Activated T-helper 1 cell treated with anti-CD3 and anti-CD28 coated beads, Interleukin-2, amount 50 U/mL, for 16 hours (primary cell): ENCODE results near the gene SHC3.

Experiments used
- DNase-seq, 2 donors: peaks; one replicate each; pipeline ENCODE4 v3.0.0-alpha.2; 2020; ENCODE audit warnings: low read depth in 1 of 2, low spot score in 1 of 2

SHC3 gene

GRCh38 chr9:89160806-89161205 is 17.8 kb downstream of the SHC3 start:
- DNase-seq, result no peak

GRCh38 chr9:89154651-89155336 is 23.8 kb downstream of the SHC3 start:
- no peak for DNase-seq

DNA sequence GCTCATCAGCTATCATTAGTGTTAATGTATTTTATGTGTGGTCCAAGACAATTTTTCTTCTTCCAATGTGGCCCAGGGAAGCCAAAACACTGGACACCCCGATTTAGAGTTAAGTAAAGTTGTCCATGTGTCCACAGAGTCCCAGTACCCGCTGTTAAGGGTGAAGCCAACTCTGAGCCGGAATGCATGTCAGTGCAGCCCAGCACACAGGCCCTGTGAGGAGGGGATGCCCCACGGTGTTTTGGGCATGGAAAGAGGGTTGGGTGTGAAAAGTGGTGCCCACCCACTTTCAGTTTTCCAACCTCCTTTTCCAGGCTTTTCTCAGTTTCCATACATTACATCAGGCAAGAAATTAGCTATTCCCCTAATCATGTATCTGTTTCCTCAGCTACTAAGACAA is 24.4 kb downstream of the SHC3 start:
- no peak for DNase-seq

GRCh38 chr9:89153232-89154017 is 25.2 kb downstream of the SHC3 start:
- DNase-seq, result no peak

DNA sequence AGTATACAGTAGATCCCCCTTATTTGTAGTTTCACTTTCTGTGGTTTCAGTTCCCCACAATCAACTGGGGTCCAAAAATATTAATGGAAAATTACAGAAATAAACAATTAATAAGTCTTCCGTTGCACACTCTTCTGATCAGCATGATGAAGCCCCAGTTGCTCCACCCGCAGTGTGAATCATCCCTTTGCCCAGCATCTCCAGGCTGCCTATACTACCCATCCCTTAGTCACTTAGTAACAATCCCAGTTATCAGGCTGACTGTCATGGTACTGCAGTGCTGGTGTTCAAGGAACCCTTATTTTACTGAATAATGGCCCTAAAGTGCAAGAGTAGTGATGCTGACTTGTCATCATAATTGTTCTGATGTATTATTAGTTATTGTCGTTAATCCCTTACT is 28.9 kb downstream of the SHC3 start:
- DNase-seq, result no peak

- DNase-seq, result no peak
Observed at GRCh38 chr9:89145097-89145496, 33.5 kb downstream of the SHC3 start.

GRCh38 chr9:89144238-89144637 is 34.4 kb downstream of the SHC3 start:
- no peak for DNase-seq

DNA sequence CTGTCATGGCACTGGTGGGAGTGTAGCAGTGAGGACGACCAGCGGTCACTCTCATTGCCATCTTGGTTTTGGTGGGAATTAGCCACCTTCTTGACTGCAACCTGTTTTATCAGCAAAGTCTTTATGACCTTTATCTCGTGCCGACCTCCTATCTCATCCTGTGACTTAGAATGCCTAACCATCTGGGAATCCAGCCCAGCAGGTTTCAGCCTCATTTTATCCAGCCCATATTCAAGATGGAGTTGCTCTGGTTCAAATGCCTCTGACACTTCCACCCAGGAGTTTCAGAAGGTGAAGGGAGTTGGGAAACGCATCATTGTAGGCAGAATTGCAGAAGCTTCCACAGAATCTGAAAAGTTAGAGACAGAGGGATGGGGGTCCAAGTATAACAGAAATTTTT is 35.4 kb downstream of the SHC3 start:
- DNase-seq, result no peak

- DNase-seq, result no peak
Observed at GRCh38 chr9:89139455-89139854, 39.2 kb downstream of the SHC3 start.

- DNase-seq, result no peak
Observed at GRCh38 chr9:89138463-89139390, 39.9 kb downstream of the SHC3 start.

- DNase-seq, result no peak
Observed at GRCh38 chr9:89137542-89138462, 40.8 kb downstream of the SHC3 start.

DNA sequence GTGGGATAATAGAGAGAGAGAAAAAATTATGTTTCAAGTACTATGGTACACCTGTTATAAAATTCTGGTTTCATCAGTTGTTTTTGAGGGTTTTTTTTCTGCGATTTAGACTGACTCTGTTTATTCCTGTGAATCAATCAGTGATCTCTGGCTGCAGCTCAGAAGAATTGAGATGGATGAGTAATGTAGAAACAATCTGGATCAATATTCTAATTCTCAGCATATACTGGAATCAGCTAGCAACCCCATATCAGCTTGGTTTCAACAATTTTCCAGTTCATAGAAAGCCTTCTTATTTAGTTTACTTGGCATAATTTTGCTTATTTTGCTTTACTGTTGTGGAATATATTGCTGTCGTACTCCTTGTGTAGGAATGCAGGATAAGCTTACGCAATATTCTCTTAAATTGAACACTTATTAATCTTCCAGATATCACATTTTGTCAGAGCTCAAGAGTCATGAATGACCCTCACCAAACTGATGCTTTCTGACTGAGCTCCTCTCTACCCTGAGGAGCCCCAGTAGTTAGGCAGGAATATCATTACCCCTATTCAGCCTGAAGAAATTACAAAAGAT is 42.9 kb downstream of the SHC3 start:
- no peak for DNase-seq

DNA sequence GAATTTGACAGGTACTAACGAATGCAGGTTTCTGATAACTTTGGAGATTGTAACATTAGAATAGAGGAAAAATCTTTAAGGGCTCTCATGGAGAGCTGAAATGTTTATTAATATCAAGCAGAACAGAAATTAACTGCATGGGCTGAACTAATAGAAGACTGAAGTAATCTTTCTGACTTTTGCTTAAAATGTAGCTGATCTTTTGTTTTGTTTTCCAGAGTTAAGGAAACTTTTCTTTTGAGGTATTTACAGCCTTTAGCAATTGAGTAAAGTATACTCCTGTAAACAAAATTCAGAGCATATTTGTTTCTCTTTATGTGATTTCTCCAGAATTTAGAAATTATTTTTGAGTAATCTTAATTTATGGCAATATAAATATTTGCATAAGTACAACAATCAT is 43.9 kb downstream of the SHC3 start:
- no peak for DNase-seq

DNA sequence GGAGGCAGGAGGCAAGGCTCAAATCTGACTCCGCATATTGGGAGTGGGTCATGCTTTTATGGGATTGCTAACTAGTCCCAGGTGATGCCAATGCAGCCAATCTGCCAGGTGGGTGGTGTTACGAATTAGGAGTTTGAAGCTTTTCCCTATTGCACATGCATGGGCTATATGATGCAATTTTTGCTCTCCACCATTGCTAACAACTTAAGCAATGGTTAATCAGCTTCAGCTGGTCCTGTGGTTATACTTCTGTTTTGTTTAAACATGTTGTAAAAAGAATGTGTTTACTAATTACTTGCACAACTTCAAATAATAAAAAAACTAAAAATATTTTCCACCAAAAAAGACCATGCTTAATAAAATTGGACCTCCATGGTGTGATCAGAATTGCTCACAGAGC is 55.7 kb downstream of the SHC3 start:
- DNase-seq, result no peak

- no peak for DNase-seq
Observed at GRCh38 chr9:89120704-89121103, 57.9 kb downstream of the SHC3 start.

GRCh38 chr9:89116805-89117192 is 61.8 kb downstream of the SHC3 start:
- DNase-seq, result no peak

GRCh38 chr9:89116064-89116804 is 62.4 kb downstream of the SHC3 start:
- no peak for DNase-seq

DNA sequence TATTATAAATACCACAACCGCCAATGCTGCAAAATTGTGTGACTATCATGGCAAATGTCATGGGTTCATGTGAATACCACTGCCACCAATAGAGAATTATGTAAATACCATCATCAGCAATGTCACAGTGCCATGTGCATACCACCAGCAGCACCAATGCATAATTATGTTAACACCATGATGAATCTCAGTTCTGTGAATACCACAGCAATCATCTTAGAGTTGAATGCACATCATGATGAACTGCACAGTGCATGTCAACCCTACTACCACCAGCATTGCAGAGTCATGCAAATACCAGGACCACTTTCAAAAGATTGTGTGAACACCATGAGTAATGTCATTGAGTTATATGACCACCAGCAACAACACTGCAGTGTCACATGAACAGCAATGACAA is 63.2 kb downstream of the SHC3 start:
- no peak for DNase-seq

DNA sequence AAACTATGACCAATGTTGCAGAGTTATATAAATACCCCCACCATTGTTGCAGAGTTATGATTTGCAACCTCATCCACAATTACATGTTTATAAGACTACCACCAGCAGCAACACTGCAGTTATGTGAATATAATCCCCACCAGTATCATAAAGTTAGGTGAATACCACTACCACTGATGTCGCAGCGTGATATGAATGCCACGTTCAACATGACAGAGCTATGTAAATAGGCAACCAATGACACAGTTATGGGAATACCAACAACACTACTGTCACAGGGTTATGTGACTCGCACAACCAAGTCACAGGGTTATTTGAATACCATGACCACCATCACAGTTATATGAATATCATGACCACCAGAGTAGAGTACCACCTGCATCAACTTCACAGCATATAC is 63.9 kb downstream of the SHC3 start:
- no peak for DNase-seq

GRCh38 chr9:89113851-89114250 is 64.8 kb downstream of the SHC3 start:
- DNase-seq, result no peak
